Panc1 (cell line): ENCODE results near the gene COP1. TPM values are rescaled to one million over a fixed set of nuclear protein-coding genes. Genes with fewer than 3 reads are reported as not detected.
A peak's percentile ranks its signal among the peaks of the same experiment; 100 is the strongest.

Experiments used
- ATAC-seq: fragments of 200-7000 bp; cut with Tn5 transposase; 2 replicates; pipeline ENCODE4 v1.9.1; 2020; ENCODE audit warnings: mild to moderate bottlenecking, moderate library complexity
- BruUV-seq: library from RNA; stranded (reverse); fragments of 400-500 nt; replicated peaks from 2 replicates; lab custom pipeline; 2021; lab: Mats Ljungman, UMichigan
- CTCF ChIA-PET: fragments of 300-600 bp; sonication (Branson Sonifier 250); formaldehyde crosslinking; loops from one replicate; lab custom pipeline; 2022; ENCODE audit warnings: antibody characterized with exemption; lab: Charles Lee
- POLR2A ChIA-PET: fragments of 300-600 bp; sonication (Branson Sonifier 250); formaldehyde crosslinking; loops from one replicate; lab custom pipeline; 2022; ENCODE audit warnings: antibody characterized with exemption; lab: Charles Lee
- DNase-seq: peaks from one replicate; pipeline ENCODE4 v3.0.0-alpha.2; 2010; ENCODE audit warnings: low read depth, low spot score
- H3K27ac ChIP-seq: 2 replicates; pipeline ENCODE4 v1.5.1; 2011; ENCODE audit warnings: mild to moderate bottlenecking, low read length, inconsistent platforms
- H3K27me3 ChIP-seq: fragments of 200-500 bp; sonication (Bioruptor generic); 2 replicates; pipeline ENCODE4 v1.6.0; 2014; ENCODE audit warnings: low read length, inconsistent platforms; ENCODE audit not compliant: control insufficient read depth, insufficient read depth
- H3K36me3 ChIP-seq: fragments of 200-500 bp; sonication (Bioruptor generic); 2 replicates; pipeline ENCODE4 v1.5.1; 2014; ENCODE audit warnings: inconsistent platforms, mild to moderate bottlenecking, low read length, moderate library complexity; ENCODE audit not compliant: control insufficient read depth, insufficient read depth
- H3K4me1 ChIP-seq: 2 replicates; pipeline ENCODE4 v1.5.1; 2011; ENCODE audit warnings: inconsistent platforms, mild to moderate bottlenecking, low read length, moderate library complexity; ENCODE audit not compliant: control insufficient read depth, insufficient read depth
- H3K4me3 ChIP-seq, 2 experiments: 2 replicates each; pipeline ENCODE4 v1.5.1; 2011 to 2012; ENCODE audit warnings: low read depth in 2 of 2, low read length in 2 of 2, mild to moderate bottlenecking in 2 of 2, inconsistent platforms in 1 of 2, moderate library complexity in 1 of 2
- H3K9me3 ChIP-seq: fragments of 200-500 bp; sonication (Bioruptor generic); 2 replicates; pipeline ENCODE4 v1.5.1; 2014; ENCODE audit warnings: low read depth, mild to moderate bottlenecking, inconsistent platforms, low read length, moderate library complexity; ENCODE audit not compliant: control insufficient read depth, insufficient read depth
- POLR2AphosphoS5 ChIP-seq: IDR thresholded peaks from 2 replicates; pipeline ENCODE4 v1.6.1; 2012; ENCODE audit warnings: mild to moderate bottlenecking, low read depth, low read length, moderate library complexity
- REST ChIP-seq, 2 experiments: IDR thresholded peaks; 2 replicates each; pipeline ENCODE4 v1.6.1; 2011 to 2012; ENCODE audit warnings: low read depth in 2 of 2, control low read depth in 1 of 2, low read length in 1 of 2, mild to moderate bottlenecking in 1 of 2, moderate library complexity in 1 of 2; ENCODE audit not compliant: insufficient read depth in 1 of 2
- SIN3A ChIP-seq: IDR thresholded peaks from 2 replicates; pipeline ENCODE4 v1.6.1; 2012; ENCODE audit warnings: low read depth, mild to moderate bottlenecking, low read length, moderate library complexity, borderline replicate concordance; ENCODE audit not compliant: insufficient read depth
- TCF7L2 ChIP-seq: IDR thresholded peaks from 2 replicates; pipeline ENCODE4 v1.6.1; 2011; ENCODE audit warnings: mild to moderate bottlenecking, low read depth, low read length, inconsistent platforms
- in situ Hi-C: cut with HindIII; loops from 2 replicates; pipeline ENCODE4 v1.10.0; 2016; ENCODE audit warnings: low sequenced_read_pairs, low pct_unique_long_range_greater_than_20kb
- intact Hi-C: fragments of 100-400 bp; cut with micrococcal nuclease; formaldehyde crosslinking; loops from one replicate; pipeline ENCODE4 v1.10.0; 2022; ENCODE audit not compliant: unreplicated experiment
- total RNA-seq: library from RNA; stranded (reverse); gene quantifications from one replicate; pipeline ENCODE4 v1.2.1, GENCODE V29; 2021; ENCODE audit not compliant: unreplicated experiment
- TF ChIP-seq, protein P1 (sequence below): fragments of 450-650 bp; IDR thresholded peaks from 2 replicates; pipeline ENCODE4 v1.5.1; 2017; ENCODE audit warnings: mild to moderate bottlenecking

The COP1 gene
- total RNA-seq, 1 experiment from 2014 or later: 36.5 TPM

DNA sequence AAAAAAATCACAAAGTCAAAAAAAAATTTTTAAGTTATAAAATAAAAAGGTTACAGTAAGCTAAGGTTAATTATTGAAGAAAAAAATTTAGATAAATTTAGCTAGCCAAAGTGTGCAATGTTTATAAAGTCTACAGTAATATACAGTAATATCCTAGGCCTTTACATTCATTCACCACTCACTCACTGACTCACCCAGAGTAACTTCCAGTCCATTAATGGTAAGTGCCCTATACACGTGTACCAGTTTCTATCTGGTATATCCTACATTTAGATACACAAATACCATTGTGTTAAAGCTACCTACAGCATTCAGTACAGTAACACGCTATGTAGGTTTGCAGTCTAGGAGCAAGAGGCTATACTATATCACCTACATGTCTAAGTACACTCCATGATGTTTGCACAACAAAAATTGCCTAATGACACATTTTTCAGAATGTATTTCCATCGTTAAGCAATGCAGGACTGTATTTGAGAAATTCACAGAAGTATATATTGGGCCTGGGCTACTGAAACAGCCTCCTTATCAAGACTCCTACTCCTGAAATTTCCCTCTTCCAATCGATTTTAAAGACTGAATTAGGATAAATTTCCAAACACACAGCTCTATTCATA is 155.1 kb downstream of the COP1 start:
- Histone ChIP-seq H3K27me3 (no peaks in the 10 kb centered on the region), H3K4me1 (no peaks in the 10 kb centered on the region), H3K27ac (no peak overlapping the region), H3K36me3 (no peaks in the 10 kb centered on the region), H3K4me3 (no peak overlapping the region), H3K9me3 (no peaks in the 10 kb centered on the region)
- in situ Hi-C loops: no loop called here
- intact Hi-C loops: no loop called here
- ChIA-PET POLR2A (no interaction called here), CTCF (no interaction called here)
- ATAC-seq (no peak), DNase-seq (peak; percentile 20)
- TF ChIP-seq, protein P1, sequence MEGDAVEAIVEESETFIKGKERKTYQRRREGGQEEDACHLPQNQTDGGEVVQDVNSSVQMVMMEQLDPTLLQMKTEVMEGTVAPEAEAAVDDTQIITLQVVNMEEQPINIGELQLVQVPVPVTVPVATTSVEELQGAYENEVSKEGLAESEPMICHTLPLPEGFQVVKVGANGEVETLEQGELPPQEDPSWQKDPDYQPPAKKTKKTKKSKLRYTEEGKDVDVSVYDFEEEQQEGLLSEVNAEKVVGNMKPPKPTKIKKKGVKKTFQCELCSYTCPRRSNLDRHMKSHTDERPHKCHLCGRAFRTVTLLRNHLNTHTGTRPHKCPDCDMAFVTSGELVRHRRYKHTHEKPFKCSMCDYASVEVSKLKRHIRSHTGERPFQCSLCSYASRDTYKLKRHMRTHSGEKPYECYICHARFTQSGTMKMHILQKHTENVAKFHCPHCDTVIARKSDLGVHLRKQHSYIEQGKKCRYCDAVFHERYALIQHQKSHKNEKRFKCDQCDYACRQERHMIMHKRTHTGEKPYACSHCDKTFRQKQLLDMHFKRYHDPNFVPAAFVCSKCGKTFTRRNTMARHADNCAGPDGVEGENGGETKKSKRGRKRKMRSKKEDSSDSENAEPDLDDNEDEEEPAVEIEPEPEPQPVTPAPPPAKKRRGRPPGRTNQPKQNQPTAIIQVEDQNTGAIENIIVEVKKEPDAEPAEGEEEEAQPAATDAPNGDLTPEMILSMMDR: no peak
- TF ChIP-seq REST (IDR thresholded peaks at IDR 0.05; ENCODE audit: insufficient read depth in 1 of 2, low read depth in 2 of 2, low read length in 1 of 2) (no peak), TCF7L2 (no peak), SIN3A (no peak), POLR2AphosphoS5 (no peak)
- BruUV-seq: no TSS peak

DNA sequence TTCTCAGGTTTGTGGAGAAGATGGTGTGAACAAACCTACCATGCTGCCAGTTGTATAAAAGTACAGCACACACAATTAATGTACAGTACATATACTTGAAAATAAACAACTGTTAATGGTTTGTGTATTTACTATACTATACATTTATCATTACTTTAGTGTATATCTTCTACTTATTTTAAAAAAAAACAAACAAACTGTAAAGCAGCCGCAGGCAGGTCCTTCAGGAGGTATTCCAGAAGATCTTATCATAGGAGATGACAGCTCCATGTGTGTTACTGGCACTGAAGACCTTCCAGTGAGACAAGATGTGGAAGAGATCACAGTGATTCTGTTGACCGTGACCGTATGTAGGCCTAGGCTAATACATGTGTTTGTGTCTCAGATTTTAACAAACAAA is 155.7 kb downstream of the COP1 start:
- Histone ChIP-seq H3K36me3 (no peaks in the 10 kb centered on the region), H3K4me3 (no peak overlapping the region), H3K27me3 (no peaks in the 10 kb centered on the region), H3K27ac (no peak overlapping the region), H3K4me1 (no peaks in the 10 kb centered on the region), H3K9me3 (no peaks in the 10 kb centered on the region)
- BruUV-seq: no TSS peak
- ATAC-seq: no peak
- DNase-seq: no peak
- ChIA-PET POLR2A (no interaction called here), CTCF (no interaction called here)
- in situ Hi-C loops (no loop called here), intact Hi-C loops (no loop called here)
- TF ChIP-seq REST (IDR thresholded peaks at IDR 0.05; ENCODE audit: insufficient read depth in 1 of 2, low read depth in 2 of 2, low read length in 1 of 2) (no peak), SIN3A (no peak), POLR2AphosphoS5 (no peak), TCF7L2 (no peak)
- TF ChIP-seq, protein P1: no peak
